ENCODE data around the gene AKR1C4.

GRCh38 chr10:5147981-5148677 is 48.5 kb upstream of the AKR1C4 start:
- TF ChIP-seq CTCF (IDR thresholded peaks at IDR 0.05; ENCODE audit: borderline replicate concordance, extremely low read depth, low read length, poor library complexity, severe bottlenecking) (no peak), EZH2 (IDR thresholded peaks at IDR 0.05; ENCODE audit: borderline replicate concordance, low read depth, low read length, severe bottlenecking) (no peak)
